ENCODE data around the gene RMND1. TPM values are rescaled to one million over a fixed set of nuclear protein-coding genes. Genes with fewer than 3 reads are reported as not detected.

Gene RMND1
- total and polyA plus RNA-seq, 9 of the 15 experiments (the other 6 are each of a cell fraction or from before 2014, with no cell fraction given) = 26.9 to 47.8 (median 36.2) TPM

- TF ChIP-seq ZNF699 (CRISPR knock-in tag; IDR thresholded peaks at IDR 0.05; ENCODE audit: insufficient replicate concordance) (no peak), BRF2 (IDR thresholded peaks at IDR 0.05; ENCODE audit: borderline replicate concordance, insufficient read depth, insufficient read length) (no peak), MAZ (CRISPR knock-in tag; conservative IDR thresholded peaks at IDR 0.05 in 1 of 2, IDR thresholded peaks at IDR 0.05 in 1 of 2) (peak; percentile 99 to 100), SAP30 (IDR thresholded peaks at IDR 0.05; ENCODE audit: borderline replicate concordance, insufficient read depth, low read depth, low read length, poor library complexity, severe bottlenecking) (no peak), KAT7 (CRISPR knock-in tag; IDR thresholded peaks at IDR 0.05; ENCODE audit: borderline replicate concordance) (no peak), CBX2 (IDR thresholded peaks at IDR 0.05; ENCODE audit: insufficient read depth, low read length, poor library complexity, severe bottlenecking) (no peak), ZNF695 (CRISPR knock-in tag; IDR thresholded peaks at IDR 0.05) (no peak), PHTF2 (CRISPR knock-in tag; IDR thresholded peaks at IDR 0.05) (no peak), ZNF830 (CRISPR knock-in tag; IDR thresholded peaks at IDR 0.05) (no peak), VEZF1 (CRISPR knock-in tag; IDR thresholded peaks at IDR 0.05) (peak; percentile 98), E2F5 (CRISPR knock-in tag; IDR thresholded peaks at IDR 0.05) (no peak), ID3 (CRISPR knock-in tag; IDR thresholded peaks at IDR 0.05) (no peak), ID3 (tag; IDR thresholded peaks at IDR 0.05) (no peak), CHD2 (IDR thresholded peaks at IDR 0.05; ENCODE audit: low read depth, low read length) (peak; percentile 99), DACH1 (IDR thresholded peaks at IDR 0.05; ENCODE audit: partially characterized antibody) (peak; percentile 29), ZNF584 (CRISPR knock-in tag; IDR thresholded peaks at IDR 0.05; ENCODE audit: low read depth) (no peak), ETS1 (conservative IDR thresholded peaks at IDR 0.05; ENCODE audit: control insufficient read depth, low read depth, low read length) (peak; percentile 93), ZFP30 (CRISPR knock-in tag; IDR thresholded peaks at IDR 0.05; ENCODE audit: borderline replicate concordance) (no peak), POLR3A (IDR thresholded peaks at IDR 0.05; ENCODE audit: borderline replicate concordance, extremely low read depth, insufficient read depth, insufficient read length) (no peak), POLR2B (IDR thresholded peaks at IDR 0.05; ENCODE audit: low read depth, partially characterized antibody) (no peak), SNIP1 (IDR thresholded peaks at IDR 0.05; ENCODE audit: low read depth) (no peak), GATA2 (CRISPR knock-in tag; IDR thresholded peaks at IDR 0.05) (no peak), SUPT5H (IDR thresholded peaks at IDR 0.05) (no peak; the same call in 1 of the 2 replicates)
These were observed 61.6 kb downstream of the RMND1 start (continued) for GRCh38 chr6:151390276-151390850.

Data from K562 (cell line).